Thyroid gland (tissue), 4 donors: ENCODE measurements around the gene AAMDC.
"Not testable (repeated sequence)": the region's sequence is repeated elsewhere in the genome, so short reads cannot be mapped to it uniquely, and the experiment has no call there.

ENCODE experiments used
- CTCF ChIP-seq, 6 experiments: fragments of 200-600 bp in 3 of 6; fragments of 450-650 bp in 3 of 6; sonication (generic) in 3 of 6; IDR thresholded peaks; one replicate each; pipeline ENCODE4 v1.5.1; 2016 to 2019; ENCODE audit warnings: antibody characterized with exemption in 6 of 6, mild to moderate bottlenecking in 2 of 6, inconsistent platforms in 1 of 6, moderate library complexity in 1 of 6
- POLR2A ChIP-seq, 2 donors: fragments of 450-650 bp; IDR thresholded peaks; one replicate each; pipeline ENCODE4 v1.6.1; 2017; ENCODE audit warnings: antibody characterized with exemption in 2 of 2, mild to moderate bottlenecking in 2 of 2, moderate library complexity in 1 of 2

GRCh38 chr11:77910828-77911227 is 89.9 kb downstream of the AAMDC start:
- TF ChIP-seq CTCF, POLR2A (IDR thresholded peaks at IDR 0.05): not testable (repeated sequence)
